Retinal pigment epithelial cell (primary cell): Measurements from ENCODE around the gene ZNF638.
"Not testable (repeated sequence)": the region's sequence is repeated elsewhere in the genome, so short reads cannot be mapped to it uniquely, and the experiment has no call there.

Experiments used
- DNase-seq: peaks from one replicate; pipeline ENCODE4 v3.0.0-alpha.2; 2010; ENCODE audit warnings: low read depth
- H3K4me3 ChIP-seq: 2 replicates; pipeline ENCODE4 v1.5.1; 2011; ENCODE audit warnings: mild to moderate bottlenecking, low read length, control low read depth, moderate library complexity
- TF ChIP-seq, protein P1 (sequence below): conservative IDR thresholded peaks from 2 replicates; pipeline ENCODE4 v1.5.1; 2011; ENCODE audit warnings: low read depth, low read length, control low read depth, inconsistent platforms

Gene ZNF638

DNA sequence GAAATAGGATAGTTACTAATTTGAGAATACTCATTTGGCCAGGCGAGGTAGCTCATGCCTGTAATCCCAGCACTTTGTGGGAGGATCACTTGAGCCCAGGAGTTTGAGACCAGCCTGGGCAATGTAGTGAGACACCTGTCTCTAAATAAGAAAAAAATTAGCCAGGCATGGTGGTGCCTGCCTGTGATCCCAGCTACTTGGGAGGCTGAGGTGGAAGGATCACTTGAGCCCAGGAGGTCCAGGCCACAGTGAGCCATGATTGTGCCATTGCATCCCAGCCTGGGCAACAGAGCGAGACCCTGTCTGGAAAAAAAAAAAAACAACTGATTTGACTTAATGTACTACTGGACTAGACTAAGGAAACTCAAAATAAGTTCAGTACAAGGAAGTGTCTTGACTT lies 32.7 kb upstream of the ZNF638 start:
- no peak overlapping the region for H3K4me3 ChIP-seq
- TF ChIP-seq, protein P1, sequence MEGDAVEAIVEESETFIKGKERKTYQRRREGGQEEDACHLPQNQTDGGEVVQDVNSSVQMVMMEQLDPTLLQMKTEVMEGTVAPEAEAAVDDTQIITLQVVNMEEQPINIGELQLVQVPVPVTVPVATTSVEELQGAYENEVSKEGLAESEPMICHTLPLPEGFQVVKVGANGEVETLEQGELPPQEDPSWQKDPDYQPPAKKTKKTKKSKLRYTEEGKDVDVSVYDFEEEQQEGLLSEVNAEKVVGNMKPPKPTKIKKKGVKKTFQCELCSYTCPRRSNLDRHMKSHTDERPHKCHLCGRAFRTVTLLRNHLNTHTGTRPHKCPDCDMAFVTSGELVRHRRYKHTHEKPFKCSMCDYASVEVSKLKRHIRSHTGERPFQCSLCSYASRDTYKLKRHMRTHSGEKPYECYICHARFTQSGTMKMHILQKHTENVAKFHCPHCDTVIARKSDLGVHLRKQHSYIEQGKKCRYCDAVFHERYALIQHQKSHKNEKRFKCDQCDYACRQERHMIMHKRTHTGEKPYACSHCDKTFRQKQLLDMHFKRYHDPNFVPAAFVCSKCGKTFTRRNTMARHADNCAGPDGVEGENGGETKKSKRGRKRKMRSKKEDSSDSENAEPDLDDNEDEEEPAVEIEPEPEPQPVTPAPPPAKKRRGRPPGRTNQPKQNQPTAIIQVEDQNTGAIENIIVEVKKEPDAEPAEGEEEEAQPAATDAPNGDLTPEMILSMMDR = no peak
- no peak for DNase-seq

DNA sequence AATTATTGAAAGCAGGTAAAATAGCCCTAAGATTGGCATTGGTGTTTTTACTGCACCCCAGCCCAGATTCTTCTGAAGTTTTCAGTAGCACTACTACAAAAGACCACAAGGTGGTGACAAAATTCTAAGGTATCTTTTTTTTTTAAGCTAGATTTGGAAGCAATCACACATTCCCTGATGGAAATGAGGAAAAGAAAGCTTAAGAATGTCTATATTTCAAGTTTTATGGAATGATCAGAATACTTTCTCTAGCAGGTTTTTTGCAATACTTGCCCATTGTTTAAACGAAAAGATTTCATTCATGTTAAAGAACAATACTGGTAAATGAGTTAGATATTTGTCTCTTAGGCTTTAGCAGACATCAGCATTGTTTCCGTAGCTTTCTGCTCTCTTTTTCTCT lies 32.1 kb upstream of the ZNF638 start:
- TF ChIP-seq, protein P1 = peak; percentile 72
- DNase-seq = no peak
- no peak overlapping the region for H3K4me3 ChIP-seq

DNA sequence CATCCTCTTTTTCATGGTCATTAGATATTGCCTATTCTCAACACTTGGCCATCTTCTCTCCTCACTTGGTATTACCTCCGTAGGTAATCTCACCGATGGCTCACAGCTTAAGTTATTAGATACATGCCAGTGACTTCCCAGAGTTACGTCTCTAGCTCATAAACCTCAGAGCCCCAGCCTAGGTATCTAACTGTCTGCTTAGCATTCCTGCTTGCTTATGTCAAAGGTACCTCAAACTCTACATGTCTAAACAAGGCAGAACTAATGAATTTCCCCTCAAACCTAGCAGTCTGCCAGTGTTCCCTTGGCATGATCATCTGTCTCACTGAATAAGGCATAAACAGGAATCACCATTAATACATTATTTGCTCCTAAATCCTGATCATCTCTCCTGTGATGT lies 27.7 kb upstream of the ZNF638 start:
- no peak overlapping the region for H3K4me3 ChIP-seq
- no peak for DNase-seq
- TF ChIP-seq, protein P1 = no peak

DNA sequence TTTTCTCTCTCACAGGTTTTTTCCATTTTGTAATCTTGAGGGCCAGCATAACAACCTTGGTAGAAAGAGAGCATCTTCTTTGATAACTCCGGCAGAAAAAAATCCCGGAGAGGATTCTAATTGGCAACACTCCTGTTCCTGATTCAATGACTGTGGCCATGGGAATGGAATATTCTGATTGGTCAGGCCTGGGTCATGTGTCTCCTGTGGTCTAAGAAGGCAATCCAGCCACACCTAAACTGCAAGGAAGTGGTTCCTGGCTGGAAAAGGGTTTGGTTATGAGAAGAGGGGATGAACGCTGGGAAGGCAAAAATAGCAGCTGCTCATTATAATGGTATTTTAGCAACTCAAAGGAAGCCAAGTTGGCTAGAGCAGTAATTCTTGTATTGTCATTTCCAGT lies 24.8 kb upstream of the ZNF638 start:
- no peak for DNase-seq
- no peak overlapping the region for H3K4me3 ChIP-seq
- TF ChIP-seq, protein P1 = no peak

DNA sequence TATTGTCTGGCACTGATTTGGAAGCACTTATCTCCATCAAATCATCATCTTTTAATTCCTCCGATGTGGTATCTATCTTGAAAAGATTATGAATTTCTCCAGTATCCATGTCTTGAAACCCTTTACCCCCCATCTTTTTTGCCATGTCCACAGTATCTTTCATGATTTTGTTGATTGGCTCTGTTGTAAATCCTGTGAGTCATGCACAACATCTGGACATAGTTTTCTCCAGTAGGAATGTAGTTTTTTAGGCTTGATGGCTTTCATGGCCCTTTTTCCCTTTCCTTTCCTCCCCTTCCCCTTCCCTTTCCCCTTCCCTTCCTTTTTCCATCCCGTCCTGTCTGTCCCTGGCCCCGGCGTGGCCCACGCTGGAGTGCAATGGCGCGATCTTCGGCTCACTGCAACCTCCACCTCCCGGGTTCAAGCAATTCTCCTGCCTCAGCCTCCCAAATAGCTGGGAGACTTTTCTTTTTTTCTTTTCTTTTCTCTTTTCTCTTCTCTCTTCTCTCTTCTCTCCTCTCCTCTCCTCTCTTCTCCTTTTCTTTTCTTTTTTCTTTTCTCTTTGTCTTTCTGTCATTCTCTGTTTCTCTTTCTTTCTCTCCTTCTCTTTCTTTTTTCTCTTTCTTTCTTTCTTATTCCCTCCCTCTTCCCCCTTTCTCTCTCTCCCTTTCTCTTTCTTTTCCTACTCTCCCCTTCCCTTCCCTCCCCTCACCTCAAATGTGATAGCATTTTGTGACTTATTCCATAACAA lies 18.4 kb upstream of the ZNF638 start:
- TF ChIP-seq, protein P1 = no peak
- no peak overlapping the region for H3K4me3 ChIP-seq
- DNase-seq = no peak

DNA sequence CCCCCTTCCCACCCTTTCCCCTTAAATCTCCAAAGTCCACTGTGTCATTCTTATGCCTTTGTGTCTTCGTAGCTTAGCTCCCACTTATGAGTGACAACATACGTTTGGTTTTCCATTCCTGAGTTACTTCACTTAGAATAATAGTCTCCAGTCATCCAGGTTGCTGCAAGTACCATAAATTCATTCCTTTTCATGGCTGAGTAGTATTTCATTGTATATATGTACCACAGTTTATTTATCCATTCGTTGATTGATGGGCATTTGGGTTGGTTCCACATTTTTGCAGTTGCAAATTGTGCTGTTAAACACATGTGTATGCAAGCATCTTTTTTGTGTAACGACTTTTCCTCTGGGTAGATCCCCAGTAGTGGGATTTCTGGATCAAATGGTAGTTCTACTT lies 14.5 kb upstream of the ZNF638 start:
- no peak for DNase-seq
- TF ChIP-seq, protein P1 = no peak
- H3K4me3 ChIP-seq = no peak overlapping the region

DNA sequence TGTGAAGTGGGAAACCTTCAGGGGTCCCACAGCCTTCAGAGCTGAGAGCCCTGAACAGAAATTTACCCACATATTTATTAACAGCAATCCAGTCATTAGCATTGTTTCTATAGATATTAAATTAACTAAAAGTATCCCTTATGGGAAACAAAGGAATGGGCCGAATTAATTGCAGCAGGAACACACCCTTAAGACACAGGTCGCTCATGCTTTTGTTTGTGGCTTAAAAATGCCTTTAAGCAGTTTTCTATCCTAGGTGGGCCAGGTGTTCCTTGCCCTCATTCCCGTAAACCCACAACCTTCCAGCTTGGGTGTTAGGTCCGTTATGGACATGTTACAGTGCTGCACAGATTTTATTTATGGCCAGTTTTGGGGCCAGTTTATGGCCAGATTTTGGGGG lies 13.7 kb upstream of the ZNF638 start:
- not testable (repeated sequence) for H3K4me3 ChIP-seq, DNase-seq
